HT-29 (cell line): ENCODE measurements around the gene TBL1XR1. TPM values are rescaled to one million over a fixed set of nuclear protein-coding genes. Genes with fewer than 3 reads are reported as not detected.
"Not testable (repeated sequence)": the region's sequence is repeated elsewhere in the genome, so short reads cannot be mapped to it uniquely, and the experiment has no call there.

Experiments used
- DNase-seq: peaks from one replicate; pipeline ENCODE4 v3.0.0-alpha.2; 2015; ENCODE audit warnings: low spot score
- total RNA-seq: library from RNA; depleted of rRNA; stranded (reverse); fragments of >200 nt; shearing (Covaris generic); gene quantifications from 2 replicates; pipeline ENCODE4 v1.2.3, GENCODE V29; 2014

Gene TBL1XR1
- total RNA-seq, 1 experiment from 2014 or later: 107 TPM

DNA sequence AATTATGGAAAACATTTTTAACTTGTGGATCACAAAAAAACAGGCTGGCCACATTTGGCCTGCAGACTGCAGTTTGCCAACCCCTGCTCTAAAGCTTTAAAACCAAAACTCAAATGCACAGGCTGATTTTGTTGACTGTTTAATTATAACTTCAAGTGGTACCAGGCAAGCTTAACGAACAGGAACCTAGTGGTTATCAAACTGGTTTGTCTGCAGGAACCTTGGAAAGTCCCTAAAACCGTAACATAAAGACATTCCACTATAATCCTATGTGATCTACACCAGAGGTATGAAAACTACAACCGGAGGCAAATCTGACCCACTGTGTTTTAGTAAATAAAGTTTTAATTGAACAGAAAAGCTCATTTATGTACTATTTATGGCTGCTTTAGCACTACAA is 52.4 kb downstream of the TBL1XR1 start:
- DNase-seq: no peak

- DNase-seq: peak; percentile 42
Observed at GRCh38 chr3:177141899-177142646, 55.2 kb downstream of the TBL1XR1 start.

- no peak for DNase-seq
Observed at GRCh38 chr3:177141471-177141870, 55.8 kb downstream of the TBL1XR1 start.

DNA sequence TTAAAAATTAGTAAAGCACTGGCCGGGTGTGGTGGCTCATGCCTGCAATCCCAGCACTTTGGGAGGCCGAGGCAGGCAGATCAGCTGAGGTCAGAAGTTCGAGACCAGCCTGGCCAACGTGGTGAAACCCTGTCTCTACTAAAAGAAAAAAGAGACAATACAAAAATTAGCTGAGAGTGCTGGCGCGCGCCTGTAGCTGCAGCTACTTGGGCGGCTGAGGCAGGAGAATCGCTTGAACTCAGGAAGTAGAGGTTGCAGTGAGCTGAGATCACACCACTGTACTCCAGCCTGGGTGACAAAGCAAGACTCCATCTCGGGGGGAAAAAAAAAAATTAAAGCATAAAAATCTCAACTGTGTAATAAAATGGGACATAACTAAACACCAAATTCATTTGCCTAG is 58.1 kb downstream of the TBL1XR1 start:
- DNase-seq: not testable (repeated sequence)

DNA sequence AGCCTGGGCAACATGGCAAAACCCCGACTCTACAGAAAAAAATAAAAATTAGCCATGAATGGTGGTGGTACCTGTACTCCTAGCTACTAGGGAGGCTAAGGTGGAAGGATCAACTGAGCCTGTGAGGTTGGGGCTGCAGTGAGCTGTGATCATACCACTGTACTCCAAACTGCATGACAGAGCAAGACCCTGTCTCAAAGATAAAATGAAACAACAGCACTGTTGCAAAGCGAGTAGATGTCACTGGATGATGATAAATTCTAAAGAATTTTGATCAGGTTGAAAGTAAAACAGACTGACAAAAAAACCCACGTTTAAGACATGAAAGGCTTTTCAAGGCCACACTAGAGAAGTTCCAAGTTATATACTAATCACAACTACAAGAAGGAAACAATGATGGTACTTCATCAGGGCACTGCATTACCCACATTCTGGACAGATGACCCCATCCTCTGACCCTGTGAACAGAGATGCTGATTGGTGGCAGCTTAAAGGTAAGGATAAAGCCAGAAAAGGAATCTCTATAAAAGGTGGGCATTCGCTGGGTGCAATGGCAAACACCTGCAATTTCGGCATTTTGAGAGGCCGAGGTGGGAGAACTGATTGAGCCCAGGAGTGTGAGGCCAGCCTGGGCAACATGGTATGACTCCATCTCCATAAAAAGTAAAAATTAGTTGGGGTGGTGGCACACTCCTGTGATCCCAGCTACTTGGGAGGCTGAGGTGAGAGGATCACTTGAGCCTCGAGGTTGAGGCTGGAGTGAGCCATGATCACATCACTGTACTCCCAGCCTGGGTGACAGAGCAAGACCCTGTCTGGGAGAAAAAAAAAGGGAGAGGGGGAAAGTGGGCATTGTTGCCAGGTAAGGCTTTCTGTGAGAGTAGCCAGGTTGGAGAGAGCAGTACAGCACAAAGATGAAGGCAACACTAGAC is 59.2 kb downstream of the TBL1XR1 start:
- DNase-seq: no peak

GRCh38 chr3:177136741-177137140 is 60.5 kb downstream of the TBL1XR1 start:
- DNase-seq: no peak

DNA sequence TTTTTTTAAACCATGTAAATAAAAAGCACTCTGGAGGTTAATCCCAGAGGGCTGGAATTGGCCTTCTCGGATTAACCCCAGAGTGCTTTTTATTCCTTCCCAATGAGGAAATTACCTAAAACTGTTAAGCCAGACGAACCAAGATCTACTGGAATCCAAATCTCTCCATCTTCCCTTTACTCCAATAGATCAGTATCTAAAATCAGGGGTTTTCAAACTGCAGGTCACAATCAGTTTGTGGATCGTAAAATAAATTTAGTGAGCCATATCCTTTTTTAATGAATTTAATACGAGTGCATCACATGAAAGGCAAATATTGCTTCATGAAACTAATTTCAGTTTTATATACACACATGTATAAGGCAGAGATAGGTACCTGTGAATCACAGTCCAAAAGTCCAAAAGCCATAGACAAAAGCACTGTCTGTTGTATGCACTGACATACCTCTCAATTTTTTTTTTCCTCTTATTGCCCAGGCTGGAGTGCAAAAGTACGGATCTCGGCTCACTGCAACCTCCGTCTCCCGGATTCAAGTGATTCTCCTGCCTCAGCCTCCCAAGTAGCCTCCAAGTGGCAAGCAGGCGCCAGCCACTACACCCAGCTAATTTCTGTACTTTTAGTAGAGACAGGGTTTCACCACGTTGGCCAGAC is 61.3 kb downstream of the TBL1XR1 start:
- peak; percentile 58 for DNase-seq

GRCh38 chr3:177134816-177135210 is 62.5 kb downstream of the TBL1XR1 start:
- DNase-seq: no peak

DNA sequence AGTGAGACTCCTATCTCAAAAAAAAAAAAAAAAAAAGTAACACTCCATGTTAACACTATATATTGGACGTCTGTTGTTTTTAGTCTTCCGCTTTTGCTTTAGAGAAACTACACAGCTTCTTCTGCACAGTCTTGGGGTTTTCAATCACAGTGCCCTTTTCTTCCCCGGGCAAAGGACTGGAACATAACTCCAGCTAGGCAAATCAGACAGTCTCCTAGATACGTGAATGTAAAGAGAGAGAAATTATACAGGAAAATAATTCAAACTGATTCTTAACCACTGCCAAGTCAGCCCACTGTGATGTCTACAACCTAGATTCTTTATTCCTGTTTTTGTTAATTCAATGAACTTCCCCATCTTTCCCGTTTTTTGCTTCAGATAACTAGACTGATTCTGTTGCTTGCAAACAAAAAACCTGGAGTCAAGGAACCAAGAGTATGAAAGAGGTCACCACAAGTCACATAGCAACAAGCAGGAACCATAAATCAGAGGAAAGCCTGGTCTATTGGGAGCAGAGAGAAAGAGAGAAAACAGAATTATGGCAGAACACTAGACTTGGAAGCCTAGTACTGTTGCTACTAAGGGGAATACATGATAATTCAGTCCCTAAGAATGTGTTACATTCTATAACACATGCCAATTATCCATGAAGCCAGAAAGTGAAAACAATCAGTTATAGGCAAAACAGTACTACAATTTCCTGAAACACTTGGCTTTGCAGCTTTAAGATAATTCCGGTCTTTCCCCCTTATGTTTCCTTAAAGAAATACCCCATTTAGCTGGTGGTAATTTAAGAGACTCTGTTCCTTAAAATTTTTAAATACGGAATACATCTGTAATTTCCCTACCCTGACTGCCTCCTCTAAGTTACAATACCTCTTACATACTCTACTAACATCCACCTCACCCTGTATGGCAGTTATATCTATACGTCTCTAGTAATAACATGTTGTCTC is 63.1 kb downstream of the TBL1XR1 start:
- DNase-seq: no peak

DNA sequence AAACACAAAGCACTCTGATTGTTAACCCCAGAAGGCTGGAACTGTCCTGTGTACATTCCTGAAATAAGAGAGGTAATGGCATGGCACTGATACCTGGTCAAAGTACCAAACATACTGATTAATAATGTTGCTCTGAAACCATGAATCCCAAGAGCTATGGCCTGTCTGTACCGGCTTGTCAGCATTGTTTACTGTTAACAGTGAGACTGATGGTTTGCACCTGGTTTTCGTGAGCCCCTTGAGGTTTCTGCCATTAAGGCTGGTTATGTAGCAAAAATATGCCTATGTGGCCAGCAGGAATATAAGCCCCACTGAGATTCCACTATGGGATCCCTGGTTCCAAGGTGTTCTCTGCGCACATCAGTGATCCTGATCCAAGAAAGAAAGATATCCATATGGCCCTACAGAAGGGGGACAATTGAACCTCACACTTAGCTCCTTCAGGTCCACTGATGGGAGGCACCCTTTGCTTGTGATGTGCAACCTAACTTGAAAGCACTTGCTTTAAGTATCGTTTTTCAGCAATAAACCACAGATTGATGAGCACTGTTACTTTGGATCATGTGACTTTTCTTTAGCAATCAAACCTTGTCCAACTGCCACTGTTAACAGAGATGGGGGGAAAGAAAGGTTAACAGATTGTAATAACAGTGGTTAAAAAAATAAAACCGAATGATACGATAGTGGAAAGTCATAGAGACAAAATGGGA is 65.2 kb downstream of the TBL1XR1 start:
- DNase-seq: no peak

- DNase-seq: no peak
Observed at GRCh38 chr3:177127008-177127407, 70.3 kb downstream of the TBL1XR1 start.

GRCh38 chr3:177126015-177126773 is 71.1 kb downstream of the TBL1XR1 start:
- no peak for DNase-seq

DNA sequence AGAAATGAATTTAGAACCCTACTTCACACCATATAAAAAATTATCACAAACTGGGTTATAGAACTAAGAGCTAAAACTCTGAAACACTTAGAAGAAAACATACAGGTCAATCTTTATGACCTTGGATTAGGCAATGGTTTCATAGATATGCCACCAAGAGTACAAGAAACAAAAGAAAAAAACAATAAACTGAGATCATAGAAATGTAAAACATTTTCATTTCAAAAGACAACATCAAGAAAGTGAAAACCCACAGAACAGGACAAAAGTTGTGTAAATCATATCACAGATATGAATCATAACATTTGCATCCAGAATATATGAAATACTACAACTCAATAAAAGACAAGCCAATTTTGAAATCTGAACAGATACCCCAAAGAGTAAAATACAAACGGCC is 72.4 kb downstream of the TBL1XR1 start:
- no peak for DNase-seq

DNA sequence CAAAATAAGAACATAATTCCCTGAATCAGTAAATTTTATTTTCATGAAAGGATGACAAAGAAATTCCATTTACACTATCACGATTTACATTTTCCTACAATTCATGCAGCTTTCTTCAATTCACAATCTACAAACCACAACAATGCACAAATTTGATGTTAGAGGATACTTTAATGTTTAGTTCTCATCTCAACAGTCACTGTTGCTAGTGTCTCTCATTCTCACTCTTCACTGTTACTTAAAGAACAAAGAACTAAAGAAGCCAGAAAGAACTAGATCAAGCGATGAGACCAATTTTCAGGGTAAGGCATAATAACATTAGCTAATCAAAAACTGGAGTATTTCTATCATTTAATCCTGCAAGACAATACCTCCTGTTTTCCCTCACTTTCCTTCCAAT is 73.5 kb downstream of the TBL1XR1 start:
- no peak for DNase-seq

DNA sequence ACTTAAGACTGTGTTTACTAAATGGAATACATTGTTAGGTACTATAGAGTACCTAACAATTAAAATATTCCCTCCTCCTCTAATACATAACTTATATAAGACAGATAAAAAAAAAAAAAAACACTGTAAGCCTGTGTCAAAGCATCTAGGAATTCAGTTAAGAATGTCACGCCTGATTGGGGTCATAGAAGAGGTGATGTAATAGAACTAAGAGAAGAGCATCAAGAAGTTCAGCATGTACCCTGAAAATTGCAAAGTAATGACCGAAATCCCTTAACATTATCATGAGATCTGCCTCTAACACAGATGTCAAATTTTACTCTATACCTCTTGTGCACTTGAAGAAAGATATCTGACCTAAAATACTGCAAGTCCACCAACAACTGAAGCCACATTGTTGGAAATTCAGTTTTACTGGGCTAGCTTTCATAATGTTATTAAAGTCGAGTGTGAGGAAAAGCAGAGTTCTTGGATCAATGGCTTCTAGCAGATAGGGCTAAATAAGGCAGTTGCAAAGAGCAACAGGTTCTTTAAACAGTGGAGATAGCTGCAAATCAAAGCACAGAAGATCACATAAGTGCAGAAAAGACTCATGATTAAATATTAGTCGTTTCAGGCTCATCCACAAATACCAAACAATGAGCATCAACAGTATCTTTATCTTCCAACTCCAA is 75.0 kb downstream of the TBL1XR1 start:
- no peak for DNase-seq

GRCh38 chr3:177119829-177120228 is 77.5 kb downstream of the TBL1XR1 start:
- DNase-seq: no peak

GRCh38 chr3:177114253-177114652 is 83.0 kb downstream of the TBL1XR1 start:
- DNase-seq: no peak

DNA sequence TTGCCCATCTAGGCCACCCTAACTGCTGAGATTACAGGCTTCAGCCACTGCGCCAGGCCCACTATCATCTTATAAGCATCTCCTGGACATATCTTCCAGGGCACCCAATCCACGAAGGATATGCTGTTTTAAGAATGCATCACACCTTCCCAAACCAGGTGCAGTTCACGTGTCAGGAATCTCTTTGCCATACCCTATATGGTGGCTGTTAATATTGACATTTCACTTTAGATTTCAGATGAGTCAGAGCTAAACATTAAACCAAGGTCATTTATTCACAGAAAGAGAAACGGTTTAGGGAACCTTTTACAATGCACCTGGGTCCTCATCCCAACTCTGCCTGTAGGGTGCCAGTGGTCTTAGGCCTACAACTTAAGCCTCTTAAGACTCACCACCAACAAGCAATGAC is 85.7 kb downstream of the TBL1XR1 start:
- peak; percentile 63 for DNase-seq

- DNase-seq: no peak
Observed at GRCh38 chr3:177110895-177111294, 86.4 kb downstream of the TBL1XR1 start.
